Thoracic aorta (tissue), 2 donors: ENCODE results near the gene CHFR. TPM values are rescaled to one million over a fixed set of nuclear protein-coding genes. Genes with fewer than 3 reads are reported as not detected.
A peak's percentile ranks its signal among the peaks of the same experiment; 100 is the strongest.
"Not testable (repeated sequence)": the region's sequence is repeated elsewhere in the genome, so short reads cannot be mapped to it uniquely, and the experiment has no call there.

Experiments
- ATAC-seq: fragments of 150-250 bp; one replicate; pipeline ENCODE4 v1.8.0; 2017; ENCODE audit warnings: low read depth; ENCODE audit not compliant: insufficient number of reproducible peaks, low FRiP score
- DNase-seq: peaks from one replicate; pipeline ENCODE4 v3.0.0-alpha.2; 2020; ENCODE audit warnings: low spot score
- H3K27ac ChIP-seq, 2 donors: fragments of 200-600 bp; sonication (generic); 1 replicate in 1 of 2; 2 replicates in 1 of 2; pipeline ENCODE4 v1.5.1; 2016; ENCODE audit warnings: mild to moderate bottlenecking in 2 of 2, moderate library complexity in 2 of 2
- H3K27me3 ChIP-seq: fragments of 200-600 bp; sonication (generic); replicated peaks from 2 replicates; pipeline ENCODE4 v1.6.0; 2016; ENCODE audit warnings: mild to moderate bottlenecking; ENCODE audit not compliant: insufficient read depth
- H3K36me3 ChIP-seq: fragments of 200-600 bp; sonication (generic); one replicate; pipeline ENCODE4 v1.5.1; 2016
- H3K4me1 ChIP-seq, 2 donors: fragments of 200-600 bp; sonication (generic); 1 replicate in 1 of 2; 2 replicates in 1 of 2; pipeline versions ENCODE4 v1.5.1 to v1.6.0; 2016; ENCODE audit warnings: low read depth in 2 of 2, mild to moderate bottlenecking in 1 of 2; ENCODE audit not compliant: control insufficient read depth in 1 of 2
- H3K4me3 ChIP-seq: fragments of 200-600 bp; sonication (generic); 2 replicates; pipeline ENCODE4 v1.5.1; 2016; ENCODE audit warnings: mild to moderate bottlenecking
- H3K9me3 ChIP-seq: fragments of 200-600 bp; sonication (generic); 2 replicates; pipeline ENCODE4 v1.5.1; 2016
- total RNA-seq, 2 donors: library from RNA; depleted of rRNA; stranded (reverse); fragments of >200 nt; gene quantifications; one replicate each; pipeline versions ENCODE4 v1.1.0 to v1.2.3, GENCODE V29; 2016
- TF ChIP-seq, protein P1 (sequence below): fragments of 200-600 bp; sonication (generic); IDR thresholded peaks from one replicate; pipeline ENCODE4 v1.5.1; 2019; ENCODE audit warnings: antibody characterized with exemption

CHFR gene
- total RNA-seq, 2 donors from 2014 or later, result 72.3 to 75.6 TPM

DNA sequence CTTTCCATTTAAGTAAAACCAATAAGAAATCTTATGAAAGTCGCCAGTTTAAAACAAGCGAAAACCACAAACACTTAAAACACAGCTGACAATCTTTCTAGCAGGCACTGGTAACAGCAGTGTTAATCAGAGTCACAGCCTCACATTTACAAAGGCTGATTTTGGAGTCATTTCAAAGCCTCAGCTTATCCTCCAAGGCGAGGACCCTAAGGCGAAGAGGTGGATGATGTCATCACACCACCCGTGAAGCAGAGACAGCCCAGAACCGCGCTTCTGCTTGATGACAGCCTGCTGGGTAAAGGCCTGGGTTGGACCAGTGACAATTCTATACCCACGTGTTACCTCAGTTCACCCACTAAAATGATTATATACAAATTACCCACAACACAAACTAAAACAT lies 68.8 kb downstream of the CHFR start:
- Histone ChIP-seq H3K4me3 (no peak overlapping the region), H3K36me3 (peaks cover 65% of the 10 kb centered on the region), H3K4me1 (no peaks in the 10 kb centered on the region), H3K27me3 (no peaks in the 10 kb centered on the region), H3K9me3 (no peaks in the 10 kb centered on the region), H3K27ac (no peak overlapping the region)
- no peak for ATAC-seq
- no peak for DNase-seq
- TF ChIP-seq, protein P1, sequence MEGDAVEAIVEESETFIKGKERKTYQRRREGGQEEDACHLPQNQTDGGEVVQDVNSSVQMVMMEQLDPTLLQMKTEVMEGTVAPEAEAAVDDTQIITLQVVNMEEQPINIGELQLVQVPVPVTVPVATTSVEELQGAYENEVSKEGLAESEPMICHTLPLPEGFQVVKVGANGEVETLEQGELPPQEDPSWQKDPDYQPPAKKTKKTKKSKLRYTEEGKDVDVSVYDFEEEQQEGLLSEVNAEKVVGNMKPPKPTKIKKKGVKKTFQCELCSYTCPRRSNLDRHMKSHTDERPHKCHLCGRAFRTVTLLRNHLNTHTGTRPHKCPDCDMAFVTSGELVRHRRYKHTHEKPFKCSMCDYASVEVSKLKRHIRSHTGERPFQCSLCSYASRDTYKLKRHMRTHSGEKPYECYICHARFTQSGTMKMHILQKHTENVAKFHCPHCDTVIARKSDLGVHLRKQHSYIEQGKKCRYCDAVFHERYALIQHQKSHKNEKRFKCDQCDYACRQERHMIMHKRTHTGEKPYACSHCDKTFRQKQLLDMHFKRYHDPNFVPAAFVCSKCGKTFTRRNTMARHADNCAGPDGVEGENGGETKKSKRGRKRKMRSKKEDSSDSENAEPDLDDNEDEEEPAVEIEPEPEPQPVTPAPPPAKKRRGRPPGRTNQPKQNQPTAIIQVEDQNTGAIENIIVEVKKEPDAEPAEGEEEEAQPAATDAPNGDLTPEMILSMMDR, result no peak

- Histone ChIP-seq H3K9me3 (no peaks in the 10 kb centered on the region), H3K36me3 (peaks cover 55% of the 10 kb centered on the region), H3K4me1 (no peaks in the 10 kb centered on the region), H3K4me3 (no peak overlapping the region), H3K27ac (no peak overlapping the region), H3K27me3 (no peaks in the 10 kb centered on the region)
- ATAC-seq (no peak), DNase-seq (no peak)
- TF ChIP-seq, protein P1, result no peak
Observed at GRCh38 chr12:132814232-132814631, 73.2 kb downstream of the CHFR start.

GRCh38 chr12:132813443-132813842 lies 74.0 kb downstream of the CHFR start:
- H3K9me3 ChIP-seq, result no peaks in the 10 kb centered on the region
- TF ChIP-seq, protein P1, result no peak
- H3K4me3 ChIP-seq, result no peak overlapping the region
- ATAC-seq (no peak), DNase-seq (no peak)
- H3K4me1 ChIP-seq, result no peaks in the 10 kb centered on the region
- no peaks in the 10 kb centered on the region for H3K27me3 ChIP-seq
- no peak overlapping the region for H3K27ac ChIP-seq
- peaks cover 51% of the 10 kb centered on the region for H3K36me3 ChIP-seq

DNA sequence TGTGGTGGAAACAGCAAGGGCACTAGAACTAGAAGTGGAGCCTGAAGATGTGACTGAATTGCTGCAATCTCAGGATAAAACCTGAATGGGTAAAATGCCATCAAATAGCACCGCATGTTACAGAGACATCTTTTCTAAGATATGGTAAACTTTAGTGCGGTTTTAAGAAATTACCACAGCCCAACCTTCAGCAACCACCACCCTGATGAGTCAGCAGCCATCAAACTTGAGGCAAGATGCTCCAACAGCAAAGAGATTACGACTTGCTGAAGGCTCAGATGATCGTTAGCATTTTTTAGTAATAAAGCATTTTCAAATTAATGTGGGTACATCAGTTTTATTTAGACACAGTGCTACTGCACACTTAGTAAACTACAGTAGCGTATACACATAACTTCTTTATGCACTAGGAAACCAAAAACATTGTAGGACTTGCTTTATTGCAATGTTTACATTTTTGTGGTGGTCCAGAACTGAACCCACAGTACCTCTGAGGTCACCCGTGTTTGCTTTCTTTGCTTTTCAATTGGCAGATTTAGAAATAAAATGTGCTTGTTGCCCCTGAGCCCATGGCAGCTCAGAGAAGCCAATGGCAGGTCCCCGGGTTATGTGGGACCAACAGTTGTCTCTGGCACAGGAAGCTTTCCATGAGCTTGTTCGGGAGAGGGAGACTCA lies 74.6 kb downstream of the CHFR start:
- TF ChIP-seq, protein P1, result no peak
- no peak for DNase-seq
- no peaks in the 10 kb centered on the region for H3K27me3 ChIP-seq
- H3K36me3 ChIP-seq, result peaks cover 52% of the 10 kb centered on the region
- no peak overlapping the region for H3K4me3 ChIP-seq
- H3K27ac ChIP-seq, result no peak overlapping the region
- no peak for ATAC-seq
- no peaks in the 10 kb centered on the region for H3K4me1 ChIP-seq
- H3K9me3 ChIP-seq, result no peaks in the 10 kb centered on the region

- H3K27ac ChIP-seq, H3K4me1 ChIP-seq, DNase-seq, ATAC-seq, H3K9me3 ChIP-seq, H3K27me3 ChIP-seq, H3K4me3 ChIP-seq: not testable (repeated sequence)
- H3K36me3 ChIP-seq, result peaks cover 54% of the 10 kb centered on the region
- TF ChIP-seq, protein P1, result peak; percentile 11
Observed at GRCh38 chr12:132809391-132809790, 78.0 kb downstream of the CHFR start.
